A549 (cell line): ENCODE results near the gene POP4.

Experiments
- CHD2 ChIP-seq: fragments of 150-350 bp; IDR thresholded peaks from 2 replicates; pipeline ENCODE4 v1.6.1; 2014; ENCODE audit warnings: low read length; ENCODE audit not compliant: partially characterized antibody
- CHD4 ChIP-seq: fragments of 200-600 bp; sonication (generic); IDR thresholded peaks from 2 replicates; pipeline ENCODE4 v1.6.1; 2016; ENCODE audit warnings: antibody characterized with exemption, mild to moderate bottlenecking, borderline replicate concordance
- EP300 ChIP-seq, 2 experiments: fragments of >200 bp; sonication (Bioruptor Twin); formaldehyde crosslinking; IDR thresholded peaks; 2 replicates in 1 of 2; 3 replicates in 1 of 2; pipeline ENCODE4 v1.6.1; 2016 to 2017
- JUN ChIP-seq, 2 experiments: fragments of >200 bp; sonication (Bioruptor Twin); formaldehyde crosslinking; IDR thresholded peaks; 2 replicates in 1 of 2; 3 replicates in 1 of 2; pipeline ENCODE4 v1.6.1; 2016 to 2017
- KDM1A ChIP-seq: fragments of 200-600 bp; sonication (generic); IDR thresholded peaks from 2 replicates; pipeline ENCODE4 v1.6.1; 2016; ENCODE audit warnings: low read depth, mild to moderate bottlenecking
- MAFK ChIP-seq: fragments of 450-650 bp; IDR thresholded peaks from 2 replicates; pipeline ENCODE4 v1.6.1; 2014; ENCODE audit not compliant: partially characterized antibody
- POLR2A ChIP-seq: IDR thresholded peaks from 2 replicates; pipeline ENCODE4 v1.6.1; 2012; ENCODE audit warnings: mild to moderate bottlenecking, low read length
- RAD21 ChIP-seq, 2 experiments: fragments of >200 bp in 1 of 2; sonication (Bioruptor Twin) in 1 of 2; formaldehyde crosslinking in 1 of 2; IDR thresholded peaks in 1 of 2; conservative IDR thresholded peaks in 1 of 2; 2 replicates in 1 of 2; 3 replicates in 1 of 2; pipeline ENCODE4 v1.6.1; 2012 to 2018; ENCODE audit warnings: inconsistent platforms in 1 of 2
- RNF2 ChIP-seq: fragments of 200-600 bp; sonication (generic); IDR thresholded peaks from 2 replicates; pipeline ENCODE4 v1.6.1; 2016; ENCODE audit warnings: low read depth, mild to moderate bottlenecking, antibody characterized with exemption, moderate library complexity, borderline replicate concordance
- SREBF2 ChIP-seq: fragments of 450-650 bp; IDR thresholded peaks from 2 replicates; pipeline ENCODE4 v1.6.1; 2014; ENCODE audit warnings: mild to moderate bottlenecking, moderate library complexity
- TF ChIP-seq, protein P1 (sequence below): fragments of >200 bp; sonication (Bioruptor Twin); formaldehyde crosslinking; IDR thresholded peaks from 3 replicates; pipeline ENCODE4 v1.5.1; 2016
- TF ChIP-seq, protein P2 (sequence below): IDR thresholded peaks from 2 replicates; pipeline ENCODE4 v1.6.1; 2012; ENCODE audit warnings: low read depth, borderline replicate concordance

GRCh38 chr19:29662604-29663404 lies 56.7 kb downstream of the POP4 start:
- TF ChIP-seq, protein P1, sequence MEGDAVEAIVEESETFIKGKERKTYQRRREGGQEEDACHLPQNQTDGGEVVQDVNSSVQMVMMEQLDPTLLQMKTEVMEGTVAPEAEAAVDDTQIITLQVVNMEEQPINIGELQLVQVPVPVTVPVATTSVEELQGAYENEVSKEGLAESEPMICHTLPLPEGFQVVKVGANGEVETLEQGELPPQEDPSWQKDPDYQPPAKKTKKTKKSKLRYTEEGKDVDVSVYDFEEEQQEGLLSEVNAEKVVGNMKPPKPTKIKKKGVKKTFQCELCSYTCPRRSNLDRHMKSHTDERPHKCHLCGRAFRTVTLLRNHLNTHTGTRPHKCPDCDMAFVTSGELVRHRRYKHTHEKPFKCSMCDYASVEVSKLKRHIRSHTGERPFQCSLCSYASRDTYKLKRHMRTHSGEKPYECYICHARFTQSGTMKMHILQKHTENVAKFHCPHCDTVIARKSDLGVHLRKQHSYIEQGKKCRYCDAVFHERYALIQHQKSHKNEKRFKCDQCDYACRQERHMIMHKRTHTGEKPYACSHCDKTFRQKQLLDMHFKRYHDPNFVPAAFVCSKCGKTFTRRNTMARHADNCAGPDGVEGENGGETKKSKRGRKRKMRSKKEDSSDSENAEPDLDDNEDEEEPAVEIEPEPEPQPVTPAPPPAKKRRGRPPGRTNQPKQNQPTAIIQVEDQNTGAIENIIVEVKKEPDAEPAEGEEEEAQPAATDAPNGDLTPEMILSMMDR, result no peak
- TF ChIP-seq, protein P2, sequence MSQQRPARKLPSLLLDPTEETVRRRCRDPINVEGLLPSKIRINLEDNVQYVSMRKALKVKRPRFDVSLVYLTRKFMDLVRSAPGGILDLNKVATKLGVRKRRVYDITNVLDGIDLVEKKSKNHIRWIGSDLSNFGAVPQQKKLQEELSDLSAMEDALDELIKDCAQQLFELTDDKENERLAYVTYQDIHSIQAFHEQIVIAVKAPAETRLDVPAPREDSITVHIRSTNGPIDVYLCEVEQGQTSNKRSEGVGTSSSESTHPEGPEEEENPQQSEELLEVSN, result no peak
- TF ChIP-seq EP300 (IDR thresholded peaks at IDR 0.05) (no peak), POLR2A (no peak), KDM1A (no peak), SREBF2 (no peak), MAFK (no peak), CHD4 (no peak), JUN (IDR thresholded peaks at IDR 0.05) (no peak), RNF2 (no peak), CHD2 (no peak), RAD21 (conservative IDR thresholded peaks at IDR 0.05 in 1 of 2, IDR thresholded peaks at IDR 0.05 in 1 of 2) (no peak)
